WI38 (cell line): Measurements from ENCODE around the gene CDKN2B-AS1.

Experiments
- H3K4me3 ChIP-seq: 2 replicates; pipeline ENCODE4 v1.5.1; 2011; ENCODE audit warnings: low read depth, mild to moderate bottlenecking, control low read depth, low read length
- CTCF ChIP-seq: IDR thresholded peaks from 2 replicates; pipeline ENCODE4 v1.5.1; 2012; ENCODE audit warnings: low read depth, mild to moderate bottlenecking, control low read depth, low read length

The CDKN2B-AS1 gene

DNA sequence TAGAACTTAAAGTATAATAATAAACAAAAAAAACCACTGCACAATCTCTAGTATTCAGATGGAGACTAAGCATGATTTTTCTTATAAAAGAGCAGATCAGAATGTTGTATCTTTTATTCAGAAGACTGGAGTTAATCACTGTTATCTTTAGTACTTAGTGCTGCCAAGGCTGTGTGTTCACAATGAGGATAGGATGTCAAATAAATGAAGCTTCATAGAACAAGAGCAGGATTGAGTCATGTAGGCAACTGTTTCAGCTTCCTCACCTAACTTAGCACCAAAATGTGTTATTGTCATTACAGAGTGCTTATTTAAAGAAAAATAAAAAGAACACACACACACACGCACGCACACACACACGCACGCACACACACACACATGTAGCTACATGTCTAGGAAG, 72.6 kb downstream of the CDKN2B-AS1 start:
- TF ChIP-seq CTCF = no peak
- no peak overlapping the region for H3K4me3 ChIP-seq

DNA sequence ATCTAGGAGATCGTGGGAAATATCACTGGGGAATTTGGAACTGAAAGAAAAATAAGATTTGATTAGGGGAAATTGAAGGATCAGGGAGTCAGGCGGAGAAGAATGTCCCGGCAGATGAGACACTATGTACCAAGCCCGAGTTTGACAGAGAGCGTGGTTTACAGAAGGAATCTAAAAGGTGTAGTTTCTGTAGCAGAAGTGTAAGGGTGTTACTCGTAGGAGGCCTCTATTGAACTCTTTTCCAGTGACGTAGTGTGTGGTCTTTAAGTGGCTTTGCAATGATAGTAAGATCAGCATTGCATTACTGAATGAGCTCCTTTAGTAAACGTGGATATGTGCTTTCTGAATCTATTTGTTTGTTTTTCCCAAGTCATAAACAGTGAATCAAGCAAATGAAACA, 73.8 kb downstream of the CDKN2B-AS1 start:
- no peak overlapping the region for H3K4me3 ChIP-seq
- no peak for TF ChIP-seq CTCF

DNA sequence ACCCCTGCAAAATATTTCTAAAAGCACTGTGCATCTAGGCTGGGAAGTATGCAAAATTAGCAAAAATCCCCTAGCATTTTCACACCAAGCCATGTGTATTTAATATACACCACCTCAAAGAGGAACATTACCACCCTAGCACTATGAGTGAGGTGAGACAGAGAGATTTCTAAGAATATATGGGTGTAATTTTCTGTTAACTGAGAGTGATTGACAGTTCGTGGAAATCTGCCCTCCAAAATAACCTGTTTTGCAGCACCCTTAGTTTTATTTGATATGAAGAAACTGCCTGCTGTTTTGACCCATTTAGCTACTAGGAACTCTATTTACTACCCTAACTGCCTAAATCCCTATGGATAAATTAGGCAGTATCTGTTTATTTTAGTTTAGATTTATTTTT, 78.8 kb downstream of the CDKN2B-AS1 start:
- TF ChIP-seq CTCF = no peak
- H3K4me3 ChIP-seq = no peak overlapping the region

GRCh38 chr9:22078081-22078480, 83.5 kb downstream of the CDKN2B-AS1 start:
- no peak for TF ChIP-seq CTCF
- H3K4me3 ChIP-seq = no peak overlapping the region

GRCh38 chr9:22079873-22080341, 85.3 kb downstream of the CDKN2B-AS1 start:
- no peak overlapping the region for H3K4me3 ChIP-seq
- no peak for TF ChIP-seq CTCF

DNA sequence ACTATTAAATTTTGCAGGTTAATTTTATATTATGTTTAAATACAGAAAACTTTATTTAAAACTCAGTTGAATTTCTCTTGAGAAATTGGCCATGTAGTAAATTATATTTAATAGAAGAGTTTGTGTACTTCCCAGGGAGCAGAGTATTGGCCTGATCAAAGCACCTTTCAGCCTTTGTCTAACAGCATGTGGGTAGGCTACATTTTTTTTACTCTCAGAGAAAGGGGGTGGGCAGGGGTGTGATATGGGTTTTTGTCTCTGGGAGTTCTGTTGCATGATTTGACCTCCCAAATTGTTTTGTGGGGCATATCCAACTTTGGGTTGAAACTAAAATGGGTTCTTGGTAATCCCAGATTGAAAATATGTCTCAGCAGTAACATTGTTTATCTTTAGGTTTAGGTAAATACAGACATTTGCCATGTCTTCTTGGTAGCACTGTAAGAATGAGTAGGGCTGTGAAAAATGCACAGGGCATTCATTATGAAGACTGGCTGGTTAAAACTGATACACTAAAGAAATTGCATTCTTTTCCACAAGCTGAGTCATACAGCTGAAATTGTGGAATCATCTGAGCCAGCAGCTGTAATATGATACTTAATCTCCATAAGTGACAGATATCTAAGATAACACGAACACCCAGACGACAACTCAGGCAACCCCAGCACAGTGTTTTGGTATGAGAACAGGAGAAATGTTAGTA, 89.9 kb downstream of the CDKN2B-AS1 start:
- TF ChIP-seq CTCF = no peak
- H3K4me3 ChIP-seq = no peak overlapping the region

GRCh38 chr9:22088053-22088716, 93.6 kb downstream of the CDKN2B-AS1 start:
- no peak overlapping the region for H3K4me3 ChIP-seq
- TF ChIP-seq CTCF = no peak
